Neural progenitor cell (in vitro differentiated cells): ENCODE results near the gene MGLL.

Experiments used
- CTCF ChIP-seq: fragments of 200-600 bp; sonication (generic); IDR thresholded peaks from 2 replicates; pipeline ENCODE4 v1.5.1; 2017; ENCODE audit warnings: antibody characterized with exemption, mild to moderate bottlenecking
- EZH2 ChIP-seq: fragments of 200-600 bp; sonication (generic); IDR thresholded peaks from 2 replicates; pipeline ENCODE4 v1.6.1; 2017; ENCODE audit warnings: antibody characterized with exemption, mild to moderate bottlenecking, moderate library complexity

DNA sequence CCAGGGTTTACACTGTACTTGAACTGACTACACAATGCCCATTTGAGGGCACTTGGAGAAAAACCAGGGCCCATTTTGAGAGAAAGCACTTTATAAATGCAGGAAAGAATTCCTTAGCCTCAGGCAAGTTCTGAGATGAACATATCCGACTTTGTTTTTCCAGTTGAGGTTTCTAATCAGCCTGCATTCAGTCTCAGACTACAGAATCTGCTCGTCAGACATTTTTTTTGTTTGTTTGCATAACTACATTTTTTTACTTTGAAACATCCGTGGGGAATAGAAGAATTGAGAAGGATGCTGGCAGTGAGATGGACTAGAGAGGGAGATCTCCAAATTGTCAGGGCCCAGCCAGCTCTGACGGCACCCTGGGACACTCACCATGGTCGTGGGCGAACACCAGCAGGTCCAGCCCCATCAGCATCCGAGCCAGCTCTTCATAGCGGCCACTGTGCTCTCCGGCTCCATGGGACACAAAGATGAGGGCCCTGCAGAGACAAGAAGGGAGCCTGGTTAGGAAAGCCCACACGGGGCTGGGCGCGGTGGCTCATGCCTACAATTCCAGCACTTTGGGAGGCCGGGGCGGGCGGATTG is 40.8 kb downstream of the MGLL start:
- TF ChIP-seq CTCF, result no peak
- no peak for TF ChIP-seq EZH2
